Measurements from ENCODE around the gene EXOC4.

DNA sequence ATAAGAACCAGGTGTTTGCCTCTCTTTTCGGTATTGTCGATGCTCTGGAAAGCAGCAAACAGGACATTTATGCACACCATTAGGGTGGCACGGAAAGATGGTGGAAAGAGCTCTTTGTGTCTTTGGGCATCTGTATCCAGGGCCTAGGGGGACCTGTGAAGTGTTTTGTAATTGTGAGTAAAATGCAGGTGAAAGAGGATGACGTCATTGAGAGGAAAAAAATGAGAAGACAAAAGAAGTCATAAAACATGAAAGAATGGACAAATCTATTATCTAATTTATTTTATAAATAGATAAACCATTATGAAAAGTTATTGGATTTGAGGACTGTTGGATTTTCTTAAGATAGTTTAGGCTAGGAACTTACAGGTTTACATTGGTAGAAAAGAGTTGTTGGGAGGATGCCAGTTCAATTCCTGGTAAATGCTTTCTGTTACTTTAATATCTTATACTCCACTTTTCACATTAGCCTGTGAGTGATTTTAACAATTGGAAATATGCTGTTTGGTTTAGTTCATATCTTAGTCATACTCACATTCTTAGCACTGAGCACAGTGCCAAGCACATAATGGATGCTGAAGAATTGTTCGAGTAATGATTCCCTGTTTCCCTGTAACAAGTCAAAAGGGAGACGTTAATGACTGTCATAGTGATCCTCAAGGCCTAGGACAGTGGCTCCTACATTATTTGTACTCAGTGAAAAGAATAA, 62.6 kb downstream of the EXOC4 start:
- no peak for TF ChIP-seq EZH2phosphoT487 (IDR thresholded peaks at IDR 0.05; ENCODE audit: insufficient read depth, low read depth)
- no peak for TF ChIP-seq EZH2 (IDR thresholded peaks at IDR 0.05; ENCODE audit: insufficient read depth, poor library complexity, severe bottlenecking)
